Neural cell (in vitro differentiated cells): ENCODE measurements around the gene SPOCK3. TPM values are rescaled to one million over a fixed set of nuclear protein-coding genes. Genes with fewer than 3 reads are reported as not detected.

Source experiments
- H2AFZ ChIP-seq: fragments of 200-600, 300-800 bp; sonication (generic), shearing (Covaris generic); 2 replicates; pipeline ENCODE4 v1.6.0; 2014; ENCODE audit warnings: low read depth, mild to moderate bottlenecking, antibody characterized with exemption, low read length, moderate library complexity
- H3F3A ChIP-seq: fragments of 200-600 bp; shearing (Covaris generic); 2 replicates; pipeline ENCODE4 v1.6.1; 2016; ENCODE audit warnings: mild to moderate bottlenecking, moderate library complexity, mixed read lengths, antibody characterized with exemption, low read length; ENCODE audit not compliant: insufficient read depth, poor library complexity, severe bottlenecking
- H3K27ac ChIP-seq: fragments of 200-600, 300-800 bp; sonication (generic), shearing (Covaris generic); 2 replicates; pipeline ENCODE4 v1.5.1; 2014; ENCODE audit warnings: mild to moderate bottlenecking, low read length, moderate library complexity
- H3K27me3 ChIP-seq: fragments of 300-800, 200-600 bp; sonication (generic), shearing (Covaris generic); 2 replicates; pipeline ENCODE4 v1.6.0; 2014; ENCODE audit warnings: mild to moderate bottlenecking, low read depth, low read length, moderate library complexity; ENCODE audit not compliant: insufficient read depth
- H3K36me3 ChIP-seq: fragments of 300-800, 200-600 bp; sonication (generic), shearing (Covaris generic); 2 replicates; pipeline ENCODE4 v1.5.1; 2014; ENCODE audit warnings: mild to moderate bottlenecking, antibody characterized with exemption, low read length, moderate library complexity; ENCODE audit not compliant: insufficient read depth
- H3K4me2 ChIP-seq: fragments of 300-800, 200-600 bp; sonication (generic), shearing (Covaris generic); 2 replicates; pipeline ENCODE4 v1.6.0; 2014; ENCODE audit warnings: mild to moderate bottlenecking, low read length
- H3K4me3 ChIP-seq: fragments of 300-800, 200-600 bp; sonication (generic), shearing (Covaris generic); 2 replicates; pipeline ENCODE4 v1.5.1; 2014; ENCODE audit warnings: mild to moderate bottlenecking, low read length, moderate library complexity
- H3K79me2 ChIP-seq: fragments of 200-600 bp; shearing (Covaris generic); replicated peaks from 2 replicates; pipeline ENCODE4 v1.6.0; 2014; ENCODE audit warnings: mild to moderate bottlenecking, low read length, moderate library complexity; ENCODE audit not compliant: insufficient read depth
- H3K9ac ChIP-seq: fragments of 300-800, 200-600 bp; sonication (generic), shearing (Covaris generic); 2 replicates; pipeline ENCODE4 v1.6.1; 2016; ENCODE audit warnings: mild to moderate bottlenecking, low read length, mixed read lengths
- H3K9me2 ChIP-seq: fragments of 200-600 bp; shearing (Covaris generic); 2 replicates; pipeline ENCODE4 v1.6.1; 2016; ENCODE audit warnings: mild to moderate bottlenecking, low read length, mixed read lengths; ENCODE audit not compliant: insufficient read depth
- H3K9me3 ChIP-seq: fragments of 200-600, 300-800 bp; sonication (generic), shearing (Covaris generic); 2 replicates; pipeline ENCODE4 v1.6.1; 2016; ENCODE audit warnings: mild to moderate bottlenecking, mixed run types, low read length, moderate library complexity, mixed read lengths
- H4K20me1 ChIP-seq: fragments of 200-600 bp; shearing (Covaris generic); 2 replicates; pipeline ENCODE4 v1.6.1; 2016; ENCODE audit warnings: mild to moderate bottlenecking, mixed run types; ENCODE audit not compliant: insufficient read depth
- EP300 ChIP-seq: fragments of 450-650 bp; conservative IDR thresholded peaks from 2 replicates; pipeline ENCODE4 v1.6.1; 2014; ENCODE audit warnings: antibody characterized with exemption, mild to moderate bottlenecking, moderate library complexity; ENCODE audit not compliant: poor library complexity, severe bottlenecking
- EZH2 ChIP-seq: fragments of 200-600, 300-800 bp; shearing (Covaris generic), sonication (generic); IDR thresholded peaks from 2 replicates; pipeline ENCODE4 v1.6.1; 2014; ENCODE audit warnings: antibody characterized with exemption, low read length, borderline replicate concordance, mild to moderate bottlenecking; ENCODE audit not compliant: insufficient read depth, poor library complexity, severe bottlenecking
- MXI1 ChIP-seq: fragments of 450-650 bp; conservative IDR thresholded peaks from 2 replicates; pipeline ENCODE4 v1.6.1; 2014; ENCODE audit warnings: antibody characterized with exemption, mild to moderate bottlenecking; ENCODE audit not compliant: poor library complexity, severe bottlenecking
- POLR2AphosphoS5 ChIP-seq: IDR thresholded peaks from 2 replicates; pipeline ENCODE4 v1.6.1; 2012
- RAD21 ChIP-seq: fragments of 450-650 bp; conservative IDR thresholded peaks from 2 replicates; pipeline ENCODE4 v1.6.1; 2014; ENCODE audit warnings: antibody characterized with exemption, mild to moderate bottlenecking, moderate library complexity
- SMC3 ChIP-seq: fragments of 450-650 bp; conservative IDR thresholded peaks from 2 replicates; pipeline ENCODE4 v1.6.1; 2014; ENCODE audit warnings: antibody characterized with exemption, mild to moderate bottlenecking, moderate library complexity; ENCODE audit not compliant: poor library complexity
- TAF1 ChIP-seq: IDR thresholded peaks from 2 replicates; pipeline ENCODE4 v1.6.1; 2012; ENCODE audit warnings: low read depth
- polyA plus RNA-seq: library from polyadenylated mRNA; depleted of rRNA; stranded (reverse); fragments of >200 nt; gene quantifications from 2 replicates; pipeline ENCODE4 v1.2.3, GENCODE V29; 2014
- TF ChIP-seq, protein P1 (sequence below): fragments of 450-650 bp; IDR thresholded peaks from 2 replicates; pipeline ENCODE4 v1.5.1; 2014; ENCODE audit warnings: antibody characterized with exemption, mild to moderate bottlenecking, moderate library complexity; ENCODE audit not compliant: poor library complexity, severe bottlenecking
- TF ChIP-seq, protein P2 (sequence below): IDR thresholded peaks from 2 replicates; pipeline ENCODE4 v1.6.1; 2012; ENCODE audit warnings: borderline replicate concordance

Gene SPOCK3
- polyA plus RNA-seq, 1 donor from 2014 or later = 7.9 TPM

DNA sequence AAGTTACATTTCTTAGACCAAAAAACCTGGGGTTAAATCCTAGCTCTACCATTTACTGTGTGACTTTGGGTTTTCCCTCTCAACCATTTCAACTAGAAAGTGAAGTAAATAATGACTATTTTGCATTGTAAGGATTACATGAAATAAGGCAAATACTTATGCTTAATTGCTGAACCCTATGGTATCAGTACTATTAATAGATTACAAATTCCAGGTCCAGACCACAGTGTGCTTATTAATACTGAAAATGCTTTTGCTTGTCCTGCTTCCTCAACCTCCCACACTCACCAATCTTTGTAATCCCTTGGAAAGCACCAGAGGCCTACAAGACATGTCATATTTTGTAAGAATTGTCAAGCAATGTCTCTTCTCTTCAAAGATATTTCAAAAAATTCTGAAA lies 456.5 kb downstream of the SPOCK3 start:
- no peaks in the 10 kb centered on the region for H3K27me3 ChIP-seq
- TF ChIP-seq RAD21 (no peak), EP300 (no peak), EZH2 (no peak), TAF1 (no peak), SMC3 (no peak), POLR2AphosphoS5 (no peak), MXI1 (no peak)
- TF ChIP-seq, protein P1, sequence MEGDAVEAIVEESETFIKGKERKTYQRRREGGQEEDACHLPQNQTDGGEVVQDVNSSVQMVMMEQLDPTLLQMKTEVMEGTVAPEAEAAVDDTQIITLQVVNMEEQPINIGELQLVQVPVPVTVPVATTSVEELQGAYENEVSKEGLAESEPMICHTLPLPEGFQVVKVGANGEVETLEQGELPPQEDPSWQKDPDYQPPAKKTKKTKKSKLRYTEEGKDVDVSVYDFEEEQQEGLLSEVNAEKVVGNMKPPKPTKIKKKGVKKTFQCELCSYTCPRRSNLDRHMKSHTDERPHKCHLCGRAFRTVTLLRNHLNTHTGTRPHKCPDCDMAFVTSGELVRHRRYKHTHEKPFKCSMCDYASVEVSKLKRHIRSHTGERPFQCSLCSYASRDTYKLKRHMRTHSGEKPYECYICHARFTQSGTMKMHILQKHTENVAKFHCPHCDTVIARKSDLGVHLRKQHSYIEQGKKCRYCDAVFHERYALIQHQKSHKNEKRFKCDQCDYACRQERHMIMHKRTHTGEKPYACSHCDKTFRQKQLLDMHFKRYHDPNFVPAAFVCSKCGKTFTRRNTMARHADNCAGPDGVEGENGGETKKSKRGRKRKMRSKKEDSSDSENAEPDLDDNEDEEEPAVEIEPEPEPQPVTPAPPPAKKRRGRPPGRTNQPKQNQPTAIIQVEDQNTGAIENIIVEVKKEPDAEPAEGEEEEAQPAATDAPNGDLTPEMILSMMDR = no peak
- TF ChIP-seq, protein P2, sequence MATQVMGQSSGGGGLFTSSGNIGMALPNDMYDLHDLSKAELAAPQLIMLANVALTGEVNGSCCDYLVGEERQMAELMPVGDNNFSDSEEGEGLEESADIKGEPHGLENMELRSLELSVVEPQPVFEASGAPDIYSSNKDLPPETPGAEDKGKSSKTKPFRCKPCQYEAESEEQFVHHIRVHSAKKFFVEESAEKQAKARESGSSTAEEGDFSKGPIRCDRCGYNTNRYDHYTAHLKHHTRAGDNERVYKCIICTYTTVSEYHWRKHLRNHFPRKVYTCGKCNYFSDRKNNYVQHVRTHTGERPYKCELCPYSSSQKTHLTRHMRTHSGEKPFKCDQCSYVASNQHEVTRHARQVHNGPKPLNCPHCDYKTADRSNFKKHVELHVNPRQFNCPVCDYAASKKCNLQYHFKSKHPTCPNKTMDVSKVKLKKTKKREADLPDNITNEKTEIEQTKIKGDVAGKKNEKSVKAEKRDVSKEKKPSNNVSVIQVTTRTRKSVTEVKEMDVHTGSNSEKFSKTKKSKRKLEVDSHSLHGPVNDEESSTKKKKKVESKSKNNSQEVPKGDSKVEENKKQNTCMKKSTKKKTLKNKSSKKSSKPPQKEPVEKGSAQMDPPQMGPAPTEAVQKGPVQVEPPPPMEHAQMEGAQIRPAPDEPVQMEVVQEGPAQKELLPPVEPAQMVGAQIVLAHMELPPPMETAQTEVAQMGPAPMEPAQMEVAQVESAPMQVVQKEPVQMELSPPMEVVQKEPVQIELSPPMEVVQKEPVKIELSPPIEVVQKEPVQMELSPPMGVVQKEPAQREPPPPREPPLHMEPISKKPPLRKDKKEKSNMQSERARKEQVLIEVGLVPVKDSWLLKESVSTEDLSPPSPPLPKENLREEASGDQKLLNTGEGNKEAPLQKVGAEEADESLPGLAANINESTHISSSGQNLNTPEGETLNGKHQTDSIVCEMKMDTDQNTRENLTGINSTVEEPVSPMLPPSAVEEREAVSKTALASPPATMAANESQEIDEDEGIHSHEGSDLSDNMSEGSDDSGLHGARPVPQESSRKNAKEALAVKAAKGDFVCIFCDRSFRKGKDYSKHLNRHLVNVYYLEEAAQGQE = no peak

DNA sequence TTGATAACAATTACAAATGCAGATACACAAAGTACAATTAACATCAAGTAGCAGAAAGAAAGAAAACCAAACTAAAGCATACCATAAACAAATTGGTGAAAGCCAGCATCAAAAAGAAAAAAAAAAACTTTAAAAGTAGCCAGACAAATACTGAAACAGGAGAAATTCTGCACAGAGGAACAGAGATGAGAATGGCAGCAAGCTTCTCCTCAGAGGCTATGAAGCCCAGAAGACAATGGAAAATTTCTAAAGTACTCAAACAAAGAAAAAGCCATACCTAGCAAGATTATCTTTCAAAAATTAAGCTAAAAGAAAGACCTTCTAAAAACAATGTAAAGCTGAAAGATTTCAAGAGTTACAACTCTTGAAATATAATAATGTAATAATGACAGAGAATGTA lies 471.3 kb downstream of the SPOCK3 start:
- Histone ChIP-seq H3K27me3 (no peaks in the 10 kb centered on the region), H3K9me2 (no peaks in the 10 kb centered on the region), H3K9ac (no peak overlapping the region), H3K4me3 (no peak overlapping the region), H3K9me3 (no peaks in the 10 kb centered on the region), H3K79me2 (no peaks in the 10 kb centered on the region), H4K20me1 (no peaks in the 10 kb centered on the region), H2AFZ (no peak overlapping the region), H3F3A (no peaks in the 10 kb centered on the region), H3K27ac (no peak overlapping the region), H3K4me2 (no peak overlapping the region), H3K36me3 (no peaks in the 10 kb centered on the region)
- no peak for TF ChIP-seq TAF1
- TF ChIP-seq RAD21 = no peak
- no peak for TF ChIP-seq POLR2AphosphoS5
- TF ChIP-seq MXI1 = no peak
- no peak for TF ChIP-seq EP300
- TF ChIP-seq EZH2 = no peak
- TF ChIP-seq SMC3 = no peak
- TF ChIP-seq, protein P2 = no peak
- TF ChIP-seq, protein P1 = no peak

More for the DNA sequence above, 456.5 kb downstream of the SPOCK3 start:
- Histone ChIP-seq H3K79me2 (no peaks in the 10 kb centered on the region), H3K9ac (no peak overlapping the region), H3K4me3 (no peak overlapping the region), H3K9me3 (no peaks in the 10 kb centered on the region), H3K4me2 (no peak overlapping the region), H3K27ac (no peak overlapping the region), H3K36me3 (no peaks in the 10 kb centered on the region), H2AFZ (no peak overlapping the region), H3F3A (no peaks in the 10 kb centered on the region), H3K9me2 (no peaks in the 10 kb centered on the region), H4K20me1 (no peaks in the 10 kb centered on the region)
